Activated T-cell treated with anti-CD3 and anti-CD28 coated beads for 48 hours (primary cell): ENCODE results near the gene RIN3.

ENCODE experiments used
- DNase-seq: peaks from one replicate; pipeline ENCODE4 v3.0.0-alpha.2; 2020; ENCODE audit warnings: low read depth

RIN3 gene, protein sequence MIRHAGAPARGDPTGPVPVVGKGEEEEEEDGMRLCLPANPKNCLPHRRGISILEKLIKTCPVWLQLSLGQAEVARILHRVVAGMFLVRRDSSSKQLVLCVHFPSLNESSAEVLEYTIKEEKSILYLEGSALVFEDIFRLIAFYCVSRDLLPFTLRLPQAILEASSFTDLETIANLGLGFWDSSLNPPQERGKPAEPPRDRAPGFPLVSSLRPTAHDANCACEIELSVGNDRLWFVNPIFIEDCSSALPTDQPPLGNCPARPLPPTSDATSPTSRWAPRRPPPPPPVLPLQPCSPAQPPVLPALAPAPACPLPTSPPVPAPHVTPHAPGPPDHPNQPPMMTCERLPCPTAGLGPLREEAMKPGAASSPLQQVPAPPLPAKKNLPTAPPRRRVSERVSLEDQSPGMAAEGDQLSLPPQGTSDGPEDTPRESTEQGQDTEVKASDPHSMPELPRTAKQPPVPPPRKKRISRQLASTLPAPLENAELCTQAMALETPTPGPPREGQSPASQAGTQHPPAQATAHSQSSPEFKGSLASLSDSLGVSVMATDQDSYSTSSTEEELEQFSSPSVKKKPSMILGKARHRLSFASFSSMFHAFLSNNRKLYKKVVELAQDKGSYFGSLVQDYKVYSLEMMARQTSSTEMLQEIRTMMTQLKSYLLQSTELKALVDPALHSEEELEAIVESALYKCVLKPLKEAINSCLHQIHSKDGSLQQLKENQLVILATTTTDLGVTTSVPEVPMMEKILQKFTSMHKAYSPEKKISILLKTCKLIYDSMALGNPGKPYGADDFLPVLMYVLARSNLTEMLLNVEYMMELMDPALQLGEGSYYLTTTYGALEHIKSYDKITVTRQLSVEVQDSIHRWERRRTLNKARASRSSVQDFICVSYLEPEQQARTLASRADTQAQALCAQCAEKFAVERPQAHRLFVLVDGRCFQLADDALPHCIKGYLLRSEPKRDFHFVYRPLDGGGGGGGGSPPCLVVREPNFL

GRCh38 chr14:92513204-92513965 is at the start of gene RIN3:
Gene RIN3, plus strand, starts transcription at chr14:92513781. Its CDS starts 152 bp downstream, at chr14:92513933.
- peak; percentile 43 for DNase-seq

DNA sequence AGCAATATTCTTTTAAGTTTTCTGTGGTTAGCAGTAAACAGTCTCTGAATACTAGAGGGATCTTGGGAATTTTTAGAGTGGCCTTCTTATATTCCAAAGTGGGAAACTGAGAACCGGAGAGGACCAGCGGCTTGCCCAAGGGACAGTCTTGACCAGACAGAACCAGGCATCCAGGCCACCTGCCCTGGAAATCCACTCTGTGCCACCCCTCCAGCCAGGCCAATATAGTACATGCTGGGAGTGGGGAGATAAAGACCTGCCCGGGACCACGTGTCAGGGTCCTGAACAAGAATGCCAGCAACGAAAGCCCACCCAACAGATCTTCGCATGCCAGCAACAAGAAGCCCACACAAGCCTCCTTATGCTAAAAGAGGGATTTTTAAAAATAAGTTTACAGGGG is 49.4 kb upstream of the RIN3 start:
- DNase-seq = no peak

- DNase-seq = no peak
Measured at GRCh38 chr14:92464716-92465115, 48.9 kb upstream of the RIN3 start.

DNA sequence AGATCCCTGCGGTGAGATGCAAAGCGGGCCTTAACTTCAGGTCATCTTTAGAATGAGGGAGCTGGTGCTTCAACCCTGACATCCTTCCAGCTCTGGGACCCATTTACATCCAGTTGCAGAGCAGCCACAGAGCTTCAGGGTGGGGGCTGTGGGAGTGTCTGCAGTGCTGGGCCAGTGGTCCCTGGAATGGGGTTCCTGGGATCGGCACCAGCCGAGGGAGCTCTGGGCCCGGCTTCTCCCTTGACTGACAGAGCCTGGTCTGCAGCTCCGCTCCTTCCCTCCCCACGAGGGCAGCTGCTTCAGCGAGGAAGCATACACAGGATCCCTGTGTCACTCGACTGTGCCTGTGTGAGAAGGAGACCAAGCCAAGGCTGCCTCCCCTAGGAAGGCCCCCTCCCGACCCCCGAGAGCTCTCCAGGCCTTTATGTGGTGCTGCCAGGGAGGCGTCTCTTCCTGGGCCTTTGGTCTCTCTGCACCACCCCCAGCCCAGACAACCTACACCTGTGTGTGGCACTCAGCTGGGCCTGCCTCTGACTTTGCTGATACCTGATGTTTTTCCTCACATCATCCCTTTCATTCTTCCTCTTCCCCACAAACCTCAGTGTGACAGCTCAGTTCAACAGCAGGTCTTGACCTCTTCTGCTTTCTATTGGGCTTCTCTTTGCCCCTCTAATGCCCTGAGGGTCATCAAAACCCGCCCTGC is 48.1 kb upstream of the RIN3 start:
- DNase-seq = no peak

DNA sequence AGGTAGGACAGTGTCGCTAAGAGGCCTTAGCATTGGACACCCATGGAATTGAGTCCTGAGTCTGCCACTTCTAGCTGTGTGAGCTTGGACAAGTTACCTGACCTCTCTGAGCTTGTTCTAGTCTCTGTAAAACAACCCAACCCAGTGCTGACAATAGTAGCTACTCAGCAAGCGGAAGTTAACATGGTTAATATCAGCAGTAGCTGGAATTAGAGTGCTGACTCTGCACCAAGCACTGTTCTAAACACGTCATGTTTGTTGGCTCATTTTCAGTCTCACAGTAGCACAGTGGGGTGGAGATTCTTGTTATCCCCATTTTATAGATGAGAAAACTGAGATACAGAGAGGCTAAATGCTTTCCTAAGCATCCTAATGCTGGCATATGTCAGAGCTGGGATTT is 47.5 kb upstream of the RIN3 start:
- DNase-seq = no peak

DNA sequence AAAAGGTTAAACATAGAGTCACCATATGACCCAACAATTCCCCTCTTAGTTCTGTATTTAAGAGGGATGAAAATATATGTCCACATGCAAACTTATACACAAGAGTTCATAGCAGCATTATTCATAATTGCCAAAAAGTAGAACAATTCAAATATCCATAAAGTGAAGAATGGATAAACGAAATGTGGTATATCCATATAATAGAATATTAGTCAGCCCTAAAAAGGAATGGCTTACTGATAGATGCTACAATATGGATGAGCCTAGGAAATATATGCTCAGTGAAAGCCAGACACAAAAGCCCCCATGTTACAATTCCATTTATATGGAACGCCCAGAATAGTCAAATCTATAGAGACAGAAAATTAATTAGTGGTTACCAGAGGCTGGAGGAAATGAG is 44.1 kb upstream of the RIN3 start:
- DNase-seq = no peak

DNA sequence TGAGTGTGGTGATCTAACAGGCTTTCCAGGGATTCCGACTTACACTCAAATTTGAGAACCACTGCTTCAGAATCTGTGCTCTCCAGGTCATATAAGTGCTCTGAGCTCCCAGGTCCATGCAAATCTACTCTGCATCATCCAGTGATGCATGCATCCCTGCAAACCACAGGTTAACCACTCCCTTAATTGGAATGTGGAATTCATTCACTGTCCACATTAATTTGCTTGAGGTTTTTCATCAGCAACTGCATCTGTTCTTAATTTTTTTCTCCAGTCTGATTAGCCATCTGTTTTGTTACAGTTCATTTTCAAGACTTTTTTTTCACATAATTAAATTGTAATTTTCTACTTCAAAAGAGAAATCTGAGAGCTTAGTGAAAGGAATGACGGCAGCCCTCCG is 43.4 kb upstream of the RIN3 start:
- no peak for DNase-seq

- no peak for DNase-seq
Measured at GRCh38 chr14:92470811-92471210, 42.8 kb upstream of the RIN3 start.

DNA sequence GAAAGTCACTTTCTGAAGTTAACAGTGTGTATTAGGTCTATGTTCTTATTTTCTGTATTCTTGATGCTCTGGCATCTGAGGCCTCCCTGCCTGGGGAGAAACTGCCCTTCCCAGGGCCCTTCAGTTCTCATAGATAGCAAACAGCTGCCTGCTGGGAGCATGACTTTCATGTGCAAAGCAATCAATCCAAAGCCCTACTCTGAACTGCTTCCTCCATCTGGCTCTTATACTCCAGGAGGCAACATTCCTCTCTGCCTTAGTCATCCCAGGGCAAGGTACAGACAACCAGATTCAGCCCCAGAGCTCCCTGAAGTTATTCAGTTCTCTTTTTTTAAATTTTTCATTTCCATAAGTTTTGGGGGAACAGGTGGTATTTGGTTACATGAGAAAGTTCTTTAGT is 41.7 kb upstream of the RIN3 start:
- DNase-seq = no peak

GRCh38 chr14:92472860-92473259 is 40.7 kb upstream of the RIN3 start:
- DNase-seq = no peak

- DNase-seq = no peak
Measured at GRCh38 chr14:92473261-92473968, 40.2 kb upstream of the RIN3 start.

- no peak for DNase-seq
Measured at GRCh38 chr14:92473969-92474535, 39.5 kb upstream of the RIN3 start.

DNA sequence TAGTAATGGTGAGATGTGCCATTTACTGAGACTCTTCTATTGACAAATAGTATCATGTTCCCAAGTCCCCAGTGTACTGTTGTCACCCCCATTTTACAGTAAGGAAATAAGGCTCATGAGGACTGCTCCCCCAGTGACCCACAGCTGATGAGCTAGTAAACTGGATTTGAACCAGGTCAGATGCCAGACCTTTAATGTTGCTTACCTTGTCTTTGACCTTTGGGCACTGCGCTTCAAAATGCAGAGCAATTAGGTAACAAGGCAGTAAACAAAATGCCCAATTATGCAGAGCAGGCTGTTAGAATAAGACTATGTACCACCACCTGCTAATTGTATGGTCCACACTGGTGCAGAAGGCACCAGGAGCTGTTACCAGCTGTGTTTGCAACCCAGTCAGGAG is 38.5 kb upstream of the RIN3 start:
- DNase-seq = no peak

- DNase-seq = no peak
Measured at GRCh38 chr14:92475451-92476187, 38.0 kb upstream of the RIN3 start.

- DNase-seq = no peak
Measured at GRCh38 chr14:92480856-92481255, 32.7 kb upstream of the RIN3 start.

DNA sequence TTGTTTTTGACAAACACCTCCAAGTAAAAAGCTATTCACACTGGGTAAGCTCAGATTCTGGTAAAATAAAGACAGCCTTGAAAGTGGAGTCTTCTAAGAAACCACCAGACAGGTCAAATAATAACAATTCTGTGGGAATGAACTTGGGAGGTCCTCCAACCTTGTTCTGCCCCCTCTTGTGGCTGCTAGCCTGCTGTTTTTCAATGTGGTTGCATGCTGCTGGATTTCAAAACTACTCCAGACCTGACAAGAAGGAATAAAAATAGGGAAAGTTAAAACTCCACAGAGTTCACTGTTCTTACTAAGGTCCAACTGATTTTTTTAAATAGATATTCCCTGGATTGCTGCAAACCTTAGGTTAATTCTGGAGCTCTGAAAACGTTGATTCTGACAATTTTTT is 32.2 kb upstream of the RIN3 start:
- DNase-seq = no peak

DNA sequence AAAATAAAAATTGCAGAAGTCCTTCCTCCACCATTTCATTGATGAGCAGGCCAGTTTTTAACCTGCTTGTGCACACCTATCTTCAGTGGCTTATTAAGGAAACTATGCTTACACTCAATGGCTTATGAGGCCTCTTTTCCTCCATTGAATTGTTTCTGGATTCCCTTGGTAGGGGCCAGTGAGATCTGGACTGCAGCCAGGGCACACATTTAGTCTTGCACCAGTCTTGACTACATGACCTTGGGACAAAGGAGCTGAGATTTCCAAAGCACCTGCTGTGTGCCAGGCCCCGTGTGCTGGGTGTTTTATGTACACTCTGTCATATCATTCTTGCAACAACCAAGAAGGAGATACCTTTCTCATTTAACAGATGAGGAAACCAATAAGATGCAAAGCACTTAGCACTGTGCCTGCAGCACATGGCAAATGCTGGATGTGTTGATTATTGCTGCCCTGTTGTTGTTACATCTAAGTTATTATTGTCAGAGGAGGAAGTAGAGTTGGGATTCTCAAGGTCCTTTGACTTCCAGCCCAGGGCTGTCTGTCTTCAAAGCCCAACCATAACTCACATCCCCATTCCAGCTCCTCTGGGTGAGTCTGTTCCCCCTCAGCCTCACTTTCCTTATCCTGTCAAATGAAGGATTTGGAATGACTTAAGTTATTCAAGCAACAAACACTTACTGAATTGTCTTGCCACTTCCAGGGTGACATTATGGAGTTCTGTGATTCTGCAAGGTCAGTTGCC is 31.6 kb upstream of the RIN3 start:
- DNase-seq = no peak

DNA sequence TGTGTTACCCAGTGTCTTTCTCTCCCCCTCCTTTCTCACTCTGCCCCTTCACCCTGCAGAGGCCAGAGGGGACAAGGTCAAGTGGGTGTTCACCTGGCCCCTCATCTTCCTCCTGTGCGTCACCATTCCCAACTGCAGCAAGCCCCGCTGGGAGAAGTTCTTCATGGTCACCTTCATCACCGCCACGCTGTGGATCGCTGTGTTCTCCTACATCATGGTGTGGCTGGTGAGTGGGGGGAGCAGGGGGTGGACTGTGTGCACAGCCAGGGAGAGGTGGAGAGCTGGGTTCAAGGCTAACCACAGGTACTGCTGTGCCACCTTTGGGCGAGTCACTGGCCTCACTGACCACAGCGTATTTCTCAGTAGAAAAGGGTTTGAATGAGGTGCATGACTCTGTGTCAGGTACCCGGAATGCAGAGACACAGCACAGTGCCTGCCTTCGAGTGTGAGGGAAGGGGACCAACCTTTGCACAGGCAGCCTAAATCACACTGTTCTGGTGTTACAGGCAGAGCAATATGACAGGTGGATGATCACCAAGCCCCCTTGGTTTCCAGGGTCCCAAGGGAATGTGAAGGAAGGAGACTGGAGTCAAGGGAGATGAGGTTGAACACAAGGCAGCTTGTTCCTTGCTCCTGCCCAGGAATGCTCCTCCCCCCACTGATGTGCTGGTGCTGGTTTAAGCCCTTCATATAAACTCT is 30.8 kb upstream of the RIN3 start:
- no peak for DNase-seq
